ENCODE results near the gene TNFRSF1B. TPM values are rescaled to one million over a fixed set of nuclear protein-coding genes. Genes with fewer than 3 reads are reported as not detected.

TNFRSF1B gene
- total RNA-seq, 1 donor from 2014 or later: 139 TPM

DNA sequence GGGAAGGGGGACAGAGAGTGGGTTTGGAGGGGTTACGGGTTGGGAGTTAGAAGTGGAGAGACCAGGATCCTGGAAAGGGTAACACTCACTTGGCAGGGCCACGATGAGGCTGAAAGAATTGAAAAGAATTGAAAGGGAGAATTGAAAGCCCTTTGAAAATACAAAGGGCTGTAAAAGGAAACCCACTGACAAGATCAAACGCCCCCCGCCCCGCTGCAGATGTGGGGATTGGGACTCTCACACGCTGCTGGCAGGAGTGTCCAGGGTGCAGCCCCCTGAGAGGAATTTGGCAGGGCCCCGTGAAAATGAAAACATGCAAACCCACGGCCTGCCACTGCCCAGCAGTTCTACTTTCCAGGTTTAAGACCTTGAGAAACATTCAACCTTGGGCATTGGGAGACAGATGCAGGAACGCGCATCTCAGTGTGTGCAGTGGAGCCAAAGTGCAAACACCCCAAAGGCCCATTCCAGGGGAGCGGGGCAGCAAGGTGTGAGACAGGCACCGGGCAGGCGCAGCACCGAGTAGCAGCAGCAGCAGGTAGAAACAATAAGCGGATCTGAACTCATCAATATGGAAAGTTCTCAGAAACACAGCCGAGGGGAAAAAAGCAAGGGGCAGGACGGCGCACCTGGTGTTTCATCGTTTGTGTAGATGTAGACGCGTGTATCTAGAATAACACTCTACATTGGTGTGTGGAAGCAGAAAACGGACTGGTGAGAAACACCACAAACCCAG lies 8.3 kb upstream of the TNFRSF1B start:
- Histone ChIP-seq H3K9me3 (no peaks in the 10 kb centered on the region), H3K4me1 (peaks cover 4 to 12% of the 10 kb centered on the region in 2 donors), H3K36me3 (no peaks in the 10 kb centered on the region), H3K27me3 (no peaks in the 10 kb centered on the region), H3K27ac (no peak overlapping the region), H3K4me3 (no peak overlapping the region)
- TF ChIP-seq, protein P1, sequence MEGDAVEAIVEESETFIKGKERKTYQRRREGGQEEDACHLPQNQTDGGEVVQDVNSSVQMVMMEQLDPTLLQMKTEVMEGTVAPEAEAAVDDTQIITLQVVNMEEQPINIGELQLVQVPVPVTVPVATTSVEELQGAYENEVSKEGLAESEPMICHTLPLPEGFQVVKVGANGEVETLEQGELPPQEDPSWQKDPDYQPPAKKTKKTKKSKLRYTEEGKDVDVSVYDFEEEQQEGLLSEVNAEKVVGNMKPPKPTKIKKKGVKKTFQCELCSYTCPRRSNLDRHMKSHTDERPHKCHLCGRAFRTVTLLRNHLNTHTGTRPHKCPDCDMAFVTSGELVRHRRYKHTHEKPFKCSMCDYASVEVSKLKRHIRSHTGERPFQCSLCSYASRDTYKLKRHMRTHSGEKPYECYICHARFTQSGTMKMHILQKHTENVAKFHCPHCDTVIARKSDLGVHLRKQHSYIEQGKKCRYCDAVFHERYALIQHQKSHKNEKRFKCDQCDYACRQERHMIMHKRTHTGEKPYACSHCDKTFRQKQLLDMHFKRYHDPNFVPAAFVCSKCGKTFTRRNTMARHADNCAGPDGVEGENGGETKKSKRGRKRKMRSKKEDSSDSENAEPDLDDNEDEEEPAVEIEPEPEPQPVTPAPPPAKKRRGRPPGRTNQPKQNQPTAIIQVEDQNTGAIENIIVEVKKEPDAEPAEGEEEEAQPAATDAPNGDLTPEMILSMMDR (IDR thresholded peaks at IDR 0.05): no peak
- intact Hi-C loops (cut with DNase I): no loop called here
- no peak for DNase-seq (ENCODE audit: low spot score in 2 of 2)

DNA sequence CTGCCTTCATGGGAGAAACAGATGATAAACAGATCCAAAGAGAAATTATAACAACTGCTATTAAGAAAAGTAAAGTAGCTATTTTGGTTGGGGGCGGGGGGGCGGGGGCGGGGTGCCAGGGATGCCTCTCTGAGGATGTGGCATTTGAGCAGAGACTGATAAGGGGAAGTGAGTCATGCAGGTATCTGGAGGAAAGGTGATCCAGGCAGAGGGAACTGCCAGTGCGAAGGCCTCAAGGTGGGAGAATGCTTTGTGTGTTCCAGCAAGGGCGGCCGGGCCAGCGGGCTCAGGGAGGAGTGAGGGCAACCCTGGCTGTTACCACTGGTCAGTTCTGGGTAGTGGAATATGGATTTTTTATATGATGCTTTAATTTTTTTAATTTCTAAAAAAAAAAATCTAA lies 7.0 kb upstream of the TNFRSF1B start:
- TF ChIP-seq, protein P1 (IDR thresholded peaks at IDR 0.05): no peak
- Histone ChIP-seq H3K4me1 (peaks cover 4 to 12% of the 10 kb centered on the region in 2 donors), H3K27me3 (no peaks in the 10 kb centered on the region), H3K4me3 (no peak overlapping the region), H3K27ac (no peak overlapping the region), H3K36me3 (no peaks in the 10 kb centered on the region), H3K9me3 (no peaks in the 10 kb centered on the region)
- intact Hi-C loops (cut with DNase I): no loop called here
- DNase-seq (ENCODE audit: low spot score in 2 of 2): no peak

DNA sequence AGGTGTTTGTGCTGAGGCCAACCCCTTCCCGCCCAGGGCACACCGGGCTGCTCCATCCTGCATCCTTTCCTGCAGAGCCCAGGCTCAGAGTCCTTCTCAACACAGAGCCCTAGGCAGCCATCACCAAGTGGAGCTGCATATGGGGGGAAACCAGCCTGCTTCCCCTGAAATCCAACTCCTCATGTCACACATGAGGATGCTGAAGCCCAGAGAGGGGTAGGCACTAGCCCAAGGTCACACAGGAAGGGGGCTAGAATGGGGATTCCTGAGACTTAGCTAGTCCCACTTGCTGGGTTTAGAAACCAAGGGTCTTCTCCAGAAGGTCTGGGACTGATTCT lies 5.5 kb upstream of the TNFRSF1B start:
- no peak for DNase-seq (ENCODE audit: low spot score in 2 of 2)
- H3K36me3 ChIP-seq: no peaks in the 10 kb centered on the region
- TF ChIP-seq, protein P1 (IDR thresholded peaks at IDR 0.05): no peak
- no peak overlapping the region for H3K4me3 ChIP-seq
- intact Hi-C loops (cut with DNase I): no loop called here
- peak overlapping the region; percentile 27 to 63 for H3K27ac ChIP-seq
- H3K4me1 ChIP-seq: peaks cover 4 to 12% of the 10 kb centered on the region in 2 donors
- no peaks in the 10 kb centered on the region for H3K9me3 ChIP-seq
- no peaks in the 10 kb centered on the region for H3K27me3 ChIP-seq

DNA sequence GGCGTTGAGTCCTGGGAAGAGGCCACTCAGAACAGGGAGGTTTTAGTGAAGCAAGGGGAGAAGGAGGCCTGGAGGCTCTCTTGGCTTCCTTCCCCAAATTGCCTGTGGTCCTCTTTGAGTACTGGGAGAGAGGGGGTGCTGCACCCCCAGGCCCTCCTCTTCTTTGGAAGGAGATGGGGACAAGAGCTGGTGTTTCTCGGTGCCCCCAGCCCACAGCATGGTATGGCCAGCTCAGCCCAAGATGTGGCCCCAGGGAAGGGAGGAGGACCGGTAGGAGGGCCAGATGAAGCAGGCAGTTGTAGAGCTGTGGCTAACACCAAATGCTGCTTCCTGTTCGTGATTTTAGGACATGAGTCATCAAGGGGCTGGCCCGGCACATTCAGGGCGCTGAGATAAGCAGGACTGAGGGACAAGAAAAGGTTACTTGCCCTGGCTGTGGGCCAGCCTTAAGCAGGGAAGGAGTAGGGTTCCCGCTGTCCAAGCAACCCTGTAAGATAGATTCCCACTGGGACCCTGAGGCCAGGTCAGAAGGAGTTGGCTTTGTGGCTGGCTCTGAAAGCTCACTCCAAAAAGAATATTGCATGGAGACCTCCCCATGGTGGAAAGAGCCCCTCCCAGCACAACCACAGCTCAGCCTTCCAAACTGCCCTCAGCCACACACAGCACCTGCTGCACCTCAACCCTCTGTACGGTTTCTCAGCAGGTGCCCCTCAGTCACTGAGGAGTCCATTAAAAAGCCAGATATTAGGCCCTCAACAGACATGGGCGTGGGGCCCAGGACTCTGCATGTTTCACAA lies 4.9 kb upstream of the TNFRSF1B start:
- H3K36me3 ChIP-seq: no peaks in the 10 kb centered on the region
- no peak overlapping the region for H3K4me3 ChIP-seq
- TF ChIP-seq, protein P1 (IDR thresholded peaks at IDR 0.05): no peak
- peak; percentile 83 to 94 for DNase-seq (ENCODE audit: low spot score in 2 of 2)
- H3K4me1 ChIP-seq: peaks cover 4 to 12% of the 10 kb centered on the region in 2 donors
- peak overlapping the region; percentile 27 to 63 for H3K27ac ChIP-seq
- no peaks in the 10 kb centered on the region for H3K9me3 ChIP-seq
- intact Hi-C loops (cut with DNase I): no loop called here
- H3K27me3 ChIP-seq: no peaks in the 10 kb centered on the region

DNA sequence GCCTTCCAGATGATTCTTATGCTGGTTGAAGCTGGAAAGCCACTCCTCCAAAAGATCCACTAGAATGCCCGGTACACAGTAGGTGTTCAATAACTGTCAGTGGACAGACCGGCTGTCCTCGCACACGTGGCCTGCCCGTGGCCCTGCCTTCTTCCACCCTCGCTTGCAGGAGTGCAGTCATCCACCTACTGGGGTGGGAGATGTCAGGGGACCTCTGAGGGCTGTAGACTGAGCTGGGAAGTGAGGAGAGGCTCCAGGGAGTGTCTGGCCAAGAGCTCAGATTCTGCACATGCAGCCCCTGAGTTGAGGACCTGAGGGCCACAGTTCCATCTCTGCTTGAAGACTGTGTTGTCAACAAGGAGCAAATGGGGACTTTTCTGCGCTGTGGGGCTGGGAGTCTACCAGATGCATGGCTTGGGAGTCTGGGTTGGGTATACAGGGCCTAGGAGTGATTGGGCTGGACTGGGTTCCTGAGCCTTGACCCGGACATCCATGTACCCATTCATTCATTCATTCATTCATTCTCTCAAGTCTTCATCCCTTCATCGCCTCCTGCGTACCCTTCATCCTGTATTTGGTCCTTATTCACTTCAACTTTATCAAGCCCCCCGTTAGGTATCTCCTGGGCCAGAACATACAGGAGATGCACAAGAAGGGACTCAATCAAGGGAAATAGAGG lies 4.2 kb upstream of the TNFRSF1B start:
- peaks cover 4 to 12% of the 10 kb centered on the region in 2 donors for H3K4me1 ChIP-seq
- no peak overlapping the region for H3K4me3 ChIP-seq
- TF ChIP-seq, protein P1 (IDR thresholded peaks at IDR 0.05): no peak
- peak overlapping the region; percentile 24 to 27 for H3K27ac ChIP-seq
- no peaks in the 10 kb centered on the region for H3K9me3 ChIP-seq
- no peaks in the 10 kb centered on the region for H3K36me3 ChIP-seq
- intact Hi-C loops (cut with DNase I): no loop called here
- no peaks in the 10 kb centered on the region for H3K27me3 ChIP-seq
- no peak for DNase-seq (ENCODE audit: low spot score in 2 of 2)

Measured in ascending aorta (tissue), 2 donors.